ENCODE data around the gene ADAP1.
A peak's percentile ranks its signal among the peaks of the same experiment; 100 is the strongest.
"Not testable (repeated sequence)": the region's sequence is repeated elsewhere in the genome, so short reads cannot be mapped to it uniquely, and the experiment has no call there.

Gene ADAP1

DNA sequence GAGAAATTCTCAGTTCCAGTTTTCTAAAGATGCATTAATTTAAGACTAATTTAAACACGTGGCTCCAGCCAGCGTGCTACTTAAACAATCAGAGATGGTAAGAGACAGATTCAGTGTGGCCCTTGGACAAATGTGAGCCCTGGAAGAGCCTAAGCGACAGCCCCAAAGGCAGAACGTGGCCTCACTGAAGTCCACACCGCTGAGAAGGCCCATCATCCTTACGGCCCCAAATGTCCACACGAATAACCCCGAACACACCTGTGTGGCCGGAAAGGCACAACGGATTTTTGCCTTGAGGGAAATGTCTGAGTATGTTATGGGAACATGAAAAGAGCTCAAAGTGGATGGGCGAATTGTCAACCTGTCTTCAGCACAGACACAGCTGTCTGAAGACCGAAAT lies 17.6 kb upstream of the ADAP1 start:
- H3K9me3 Mint-ChIP-seq (ENCODE audit: low read depth) = no peaks in the 10 kb centered on the region
- H3K27ac Mint-ChIP-seq = peak overlapping the region; percentile 73
- H3K27me3 Mint-ChIP-seq = no peaks in the 10 kb centered on the region
- peak overlapping the region; percentile 32 for H3K4me3 Mint-ChIP-seq
- H3K36me3 Mint-ChIP-seq = no peaks in the 10 kb centered on the region
- H3K4me1 Mint-ChIP-seq (ENCODE audit: low read depth) = peaks cover 28% of the 10 kb centered on the region

DNA sequence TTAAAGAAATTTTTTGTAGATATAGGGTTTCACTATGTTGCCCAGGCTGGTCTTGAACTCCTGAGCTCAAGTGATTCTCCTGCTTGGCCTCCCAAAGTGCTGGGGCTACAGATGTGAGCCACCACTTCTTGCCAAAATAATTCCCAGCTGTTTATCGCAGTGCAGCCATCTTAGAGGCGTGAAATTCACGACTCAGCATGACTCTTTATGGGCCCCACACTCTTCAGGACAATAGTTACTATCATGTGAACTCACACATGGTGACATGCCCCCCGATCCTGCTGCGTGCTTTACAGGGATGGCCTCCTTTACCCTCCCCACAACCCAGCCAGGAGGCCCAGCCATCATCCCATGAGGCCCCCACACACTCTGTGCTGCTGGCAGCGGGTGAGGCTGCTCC lies 16.3 kb upstream of the ADAP1 start:
- no peaks in the 10 kb centered on the region for H3K36me3 Mint-ChIP-seq
- no peaks in the 10 kb centered on the region for H3K27me3 Mint-ChIP-seq
- peak overlapping the region; percentile 54 for H3K27ac Mint-ChIP-seq
- H3K4me3 Mint-ChIP-seq = no peak overlapping the region
- H3K4me1 Mint-ChIP-seq (ENCODE audit: low read depth) = peaks cover 30% of the 10 kb centered on the region
- H3K9me3 Mint-ChIP-seq (ENCODE audit: low read depth) = no peaks in the 10 kb centered on the region

DNA sequence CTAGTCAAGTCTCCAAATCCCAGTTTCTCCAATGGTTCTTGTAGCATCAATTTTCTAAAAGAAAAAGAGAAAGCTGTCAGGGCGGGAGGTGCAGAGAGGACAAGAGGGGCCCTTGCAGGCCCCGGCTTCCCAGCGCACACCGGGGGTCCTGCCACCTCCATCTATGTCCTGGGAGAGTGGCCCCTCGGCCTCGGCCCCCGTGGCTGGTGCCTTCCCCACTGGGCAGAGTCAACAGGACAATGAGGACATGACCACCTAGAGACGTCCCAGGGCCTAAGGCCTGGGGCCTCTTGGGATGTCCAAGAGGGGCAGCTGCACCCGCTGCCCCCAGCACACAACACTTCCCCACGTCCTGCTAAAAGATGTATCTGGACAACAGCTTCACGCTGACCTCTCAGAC lies 14.9 kb upstream of the ADAP1 start:
- H3K27ac Mint-ChIP-seq = no peak overlapping the region
- no peaks in the 10 kb centered on the region for H3K36me3 Mint-ChIP-seq
- H3K9me3 Mint-ChIP-seq (ENCODE audit: low read depth) = no peaks in the 10 kb centered on the region
- no peaks in the 10 kb centered on the region for H3K27me3 Mint-ChIP-seq
- peaks cover 38% of the 10 kb centered on the region for H3K4me1 Mint-ChIP-seq (ENCODE audit: low read depth)
- no peak overlapping the region for H3K4me3 Mint-ChIP-seq

DNA sequence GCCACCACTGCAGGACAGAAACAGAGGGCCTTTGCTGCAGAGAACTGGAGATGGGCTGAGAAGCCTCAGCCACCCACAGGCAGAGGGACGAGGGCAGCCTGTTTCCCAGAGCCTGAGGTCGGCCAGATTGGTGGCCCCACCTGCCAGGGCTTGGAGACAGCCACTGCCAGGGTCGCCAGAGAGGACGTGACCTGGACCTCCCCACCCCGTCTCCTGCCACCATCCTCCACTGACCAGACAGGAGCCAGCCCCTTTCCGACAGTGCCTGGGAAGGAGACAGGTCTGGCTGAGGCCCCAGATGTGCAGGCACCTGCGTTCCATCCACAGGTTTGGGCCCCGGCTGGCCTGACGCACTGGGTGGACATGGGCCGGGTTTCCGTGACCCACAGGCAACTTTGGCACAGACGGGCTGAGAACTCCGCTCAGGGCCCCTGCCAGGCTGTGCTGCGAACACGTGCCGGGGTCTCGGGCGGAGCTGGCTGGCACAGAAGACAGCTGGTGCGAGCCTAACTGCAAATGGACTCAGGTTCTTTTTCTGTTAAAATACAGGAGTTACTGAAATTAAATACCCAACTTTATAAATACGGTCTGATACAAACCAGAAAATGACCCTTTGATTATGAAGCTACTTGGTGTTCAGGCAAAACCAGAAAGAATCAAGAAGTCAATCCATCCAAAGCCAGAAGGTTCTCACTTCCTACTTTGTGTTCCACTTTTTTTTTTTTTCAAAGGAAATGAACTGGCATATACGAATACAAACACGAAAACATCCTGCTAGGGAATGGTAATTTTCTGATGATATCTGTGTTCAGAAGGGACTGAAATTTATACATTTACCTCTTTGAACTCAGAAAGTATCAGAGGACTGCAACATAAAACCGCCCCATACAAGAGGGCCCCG lies 14.0 kb upstream of the ADAP1 start:
- H3K4me1 Mint-ChIP-seq (ENCODE audit: low read depth) = peaks cover 40% of the 10 kb centered on the region
- H3K27me3 Mint-ChIP-seq = no peaks in the 10 kb centered on the region
- H3K9me3 Mint-ChIP-seq (ENCODE audit: low read depth) = no peaks in the 10 kb centered on the region
- H3K36me3 Mint-ChIP-seq = no peaks in the 10 kb centered on the region
- no peak overlapping the region for H3K4me3 Mint-ChIP-seq
- no peak overlapping the region for H3K27ac Mint-ChIP-seq

DNA sequence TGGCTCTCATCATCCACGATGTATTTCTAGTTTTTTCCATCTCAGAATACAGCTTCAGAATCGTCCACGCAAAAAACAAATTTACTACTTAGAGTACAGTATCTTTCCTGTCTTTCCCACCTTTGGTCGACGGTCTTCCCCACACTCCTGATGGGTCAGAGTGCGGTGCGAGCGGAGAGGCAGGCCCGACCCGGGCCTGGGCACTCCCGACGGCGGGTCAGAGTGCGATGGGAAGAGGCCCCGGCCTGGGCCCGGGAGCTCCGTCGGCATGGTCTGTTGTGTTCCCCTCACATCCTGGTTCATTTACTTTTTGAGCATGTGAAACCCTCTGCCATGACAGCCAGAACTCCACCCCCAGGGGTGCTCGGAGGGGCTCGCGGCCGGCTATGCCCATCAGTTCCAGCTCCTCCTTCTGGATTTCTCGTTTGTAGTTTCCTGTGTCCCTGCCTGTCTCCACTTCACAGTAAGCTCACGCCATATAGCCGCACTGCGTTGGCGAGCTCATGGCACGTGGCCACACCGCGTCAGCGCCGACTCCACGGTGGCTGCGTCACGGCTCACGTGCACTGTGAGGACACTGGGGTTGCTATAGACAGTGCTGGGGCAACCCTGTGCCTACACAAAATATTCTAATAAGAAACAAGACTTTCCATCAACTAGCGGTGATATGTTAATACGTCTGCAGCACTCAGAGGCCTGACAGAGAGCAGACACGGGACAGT lies 13.0 kb upstream of the ADAP1 start:
- H3K4me3 Mint-ChIP-seq = no peak overlapping the region
- peak overlapping the region; percentile 22 for H3K27ac Mint-ChIP-seq
- H3K9me3 Mint-ChIP-seq (ENCODE audit: low read depth) = no peaks in the 10 kb centered on the region
- peaks cover 32% of the 10 kb centered on the region for H3K4me1 Mint-ChIP-seq (ENCODE audit: low read depth)
- H3K36me3 Mint-ChIP-seq = no peaks in the 10 kb centered on the region
- no peaks in the 10 kb centered on the region for H3K27me3 Mint-ChIP-seq

DNA sequence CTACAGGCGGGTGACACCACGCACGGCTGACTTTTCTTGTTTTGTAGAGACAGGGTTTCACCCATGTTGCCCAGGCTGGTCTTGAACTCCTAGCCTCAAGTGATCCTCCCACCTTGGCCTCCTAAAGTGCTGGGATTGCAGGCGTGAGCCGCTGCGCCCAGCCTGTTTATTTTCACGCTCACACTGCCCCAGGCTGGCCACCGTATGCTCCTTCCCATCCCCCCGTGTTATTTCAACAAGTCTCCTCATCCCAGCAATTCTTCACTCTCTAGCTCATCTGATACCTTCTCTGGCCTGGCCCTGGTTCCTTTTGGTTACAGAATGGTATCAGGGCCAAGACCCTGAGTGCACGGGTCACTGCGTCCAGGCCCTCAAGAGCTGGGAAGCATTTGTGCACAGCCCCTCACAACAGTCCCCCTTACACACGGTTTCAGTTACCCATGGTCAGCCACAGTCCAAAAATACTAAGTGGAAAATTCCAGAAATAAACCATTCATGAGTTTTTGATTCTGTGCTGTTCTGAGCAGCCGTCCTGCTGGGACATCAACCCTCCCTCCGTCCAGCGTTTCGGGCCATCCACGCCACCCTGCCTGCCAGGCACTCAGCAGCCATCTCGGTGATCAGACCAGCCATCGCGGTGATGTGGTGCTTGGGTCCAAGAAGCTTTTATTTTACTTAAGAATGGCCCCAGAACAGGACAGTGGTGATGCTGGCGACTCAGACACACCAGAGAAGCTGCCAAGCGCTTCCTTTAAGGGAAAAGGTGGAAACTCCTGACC lies 12.0 kb upstream of the ADAP1 start:
- Mint-ChIP-seq H3K27me3 (no peaks in the 10 kb centered on the region), H3K36me3 (no peaks in the 10 kb centered on the region), H3K9me3 (ENCODE audit: low read depth) (no peaks in the 10 kb centered on the region), H3K27ac (peak overlapping the region; percentile 76), H3K4me1 (ENCODE audit: low read depth) (peaks cover 24% of the 10 kb centered on the region), H3K4me3 (no peak overlapping the region)

DNA sequence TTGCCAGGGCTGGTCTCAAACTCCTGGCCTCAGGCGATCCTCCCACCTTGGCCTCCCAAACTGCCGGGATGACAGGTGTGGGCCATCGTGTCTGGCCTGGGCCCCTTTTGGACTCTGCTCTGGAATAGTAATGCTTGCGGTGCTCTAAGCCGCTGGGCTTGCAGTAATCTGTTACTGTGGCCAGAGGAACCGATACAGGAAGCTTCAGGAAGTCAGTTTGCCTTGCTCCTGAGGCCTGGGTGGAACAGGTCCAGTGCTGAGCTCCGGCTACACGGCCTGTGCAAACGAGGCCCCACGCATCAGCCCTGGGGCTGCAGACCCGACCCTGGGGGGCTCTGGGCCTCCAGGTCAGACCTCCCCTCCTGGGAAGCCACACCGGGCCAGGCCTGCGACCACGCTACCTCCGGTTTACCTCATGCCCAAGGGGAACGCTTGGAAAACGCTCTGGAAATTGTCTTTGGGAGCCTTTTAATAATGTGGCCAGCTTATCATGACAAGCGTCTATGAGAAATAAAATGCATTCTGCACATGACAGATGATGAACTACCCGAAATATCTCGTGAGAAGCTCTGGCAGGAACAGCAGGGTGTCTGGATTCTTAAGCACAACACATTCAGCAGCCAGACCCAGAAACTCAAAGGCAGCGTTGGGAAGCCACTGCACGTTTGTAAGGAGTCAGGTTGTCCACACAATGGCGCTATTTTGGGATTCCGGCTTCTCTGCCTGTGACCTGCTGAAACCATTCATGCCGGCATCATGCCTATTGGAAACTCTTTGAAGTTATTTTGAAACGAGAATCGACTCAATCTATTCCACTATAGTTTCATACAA lies 10.1 kb upstream of the ADAP1 start:
- Mint-ChIP-seq H3K4me3 (no peak overlapping the region), H3K4me1 (ENCODE audit: low read depth) (peaks cover 18% of the 10 kb centered on the region), H3K27me3 (no peaks in the 10 kb centered on the region), H3K36me3 (no peaks in the 10 kb centered on the region), H3K9me3 (ENCODE audit: low read depth) (no peaks in the 10 kb centered on the region), H3K27ac (no peak overlapping the region)

DNA sequence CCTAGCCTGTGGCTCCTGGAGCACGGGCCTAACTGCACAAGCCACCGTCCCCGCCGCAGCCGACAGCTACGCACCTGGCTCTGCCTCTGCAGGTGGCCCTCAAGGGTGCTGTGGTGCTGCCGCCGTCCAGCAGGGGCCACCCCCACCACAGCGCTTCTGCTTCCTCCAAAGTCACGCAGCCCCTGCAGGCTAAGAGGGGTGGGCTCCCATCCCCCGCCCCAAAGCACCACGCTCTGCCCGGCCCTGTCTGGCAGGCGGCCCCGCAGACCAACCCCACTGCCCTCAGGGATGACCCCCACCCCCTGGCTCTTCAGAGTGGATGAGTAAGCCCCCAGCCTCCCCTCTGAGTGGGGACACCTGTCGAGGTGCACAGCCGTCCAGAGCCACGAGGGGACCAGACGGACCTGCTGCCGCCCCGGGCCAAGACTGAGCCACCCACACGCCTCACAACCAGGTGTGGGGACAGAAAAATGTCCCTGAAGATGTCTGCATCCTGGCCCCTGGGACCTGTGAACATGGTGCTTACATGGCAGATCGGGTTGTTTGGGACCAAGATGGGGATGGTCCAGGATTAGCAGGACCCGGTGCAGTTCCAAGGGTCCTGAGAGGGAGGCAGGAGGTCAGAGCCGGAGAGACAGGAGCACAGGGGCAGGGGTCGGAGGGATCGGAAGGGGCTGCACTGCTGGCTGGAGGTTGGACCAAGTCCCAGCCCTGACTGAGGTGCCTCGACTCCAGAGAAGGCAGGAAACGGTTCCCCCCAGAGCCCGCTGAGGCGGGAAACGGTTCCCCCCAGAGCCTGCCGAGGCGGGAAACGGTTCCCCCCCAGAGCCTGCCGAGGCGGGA lies 9.0 kb upstream of the ADAP1 start:
- Mint-ChIP-seq H3K4me3 (peak overlapping the region; percentile 60), H3K27ac (peak overlapping the region; percentile 64)

DNA sequence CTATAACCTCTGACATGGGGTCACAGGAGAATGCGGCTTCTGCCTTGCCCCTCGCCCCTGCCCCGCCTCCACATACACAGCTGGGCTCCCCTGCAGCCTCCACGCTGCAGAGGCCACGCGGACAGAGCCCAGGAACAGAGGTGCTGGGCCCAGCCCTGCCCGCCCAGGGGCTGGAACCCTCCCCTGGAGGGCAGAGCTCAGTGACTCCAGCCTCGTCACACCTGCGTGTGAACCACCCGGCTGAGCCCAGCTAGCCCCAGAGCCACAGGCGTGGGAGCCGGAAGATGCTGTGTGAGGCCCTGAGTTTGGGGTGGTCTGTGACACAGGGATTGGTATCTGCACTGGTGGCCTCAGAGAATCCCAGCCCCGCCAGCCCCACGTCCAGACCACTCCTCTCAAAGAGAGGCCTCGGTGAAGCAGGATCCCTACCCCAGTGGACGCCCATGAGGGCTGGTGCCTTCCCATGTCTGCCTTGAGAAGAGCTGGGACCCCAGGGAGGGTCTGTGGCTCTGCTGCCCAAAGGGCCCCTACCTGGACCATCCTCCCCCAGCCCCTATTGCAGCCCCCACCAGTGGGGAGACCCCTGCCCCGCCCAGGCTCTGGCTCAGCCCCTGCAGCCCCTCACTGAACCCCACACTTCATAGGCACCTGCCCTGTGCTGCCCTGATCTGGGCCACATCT lies 8.1 kb upstream of the ADAP1 start:
- H3K27ac Mint-ChIP-seq = no peak overlapping the region
- H3K4me3 Mint-ChIP-seq = no peak overlapping the region
- H3K4me1 Mint-ChIP-seq (ENCODE audit: low read depth) = peaks cover 18% of the 10 kb centered on the region
- H3K27me3 Mint-ChIP-seq = no peaks in the 10 kb centered on the region
- no peaks in the 10 kb centered on the region for H3K9me3 Mint-ChIP-seq (ENCODE audit: low read depth)
- no peaks in the 10 kb centered on the region for H3K36me3 Mint-ChIP-seq

More for the DNA sequence above, 9.0 kb upstream of the ADAP1 start:
- Mint-ChIP-seq H3K4me1 (ENCODE audit: low read depth) (peaks cover 18% of the 10 kb centered on the region), H3K9me3 (ENCODE audit: low read depth) (no peaks in the 10 kb centered on the region), H3K36me3 (no peaks in the 10 kb centered on the region), H3K27me3 (no peaks in the 10 kb centered on the region)

DNA sequence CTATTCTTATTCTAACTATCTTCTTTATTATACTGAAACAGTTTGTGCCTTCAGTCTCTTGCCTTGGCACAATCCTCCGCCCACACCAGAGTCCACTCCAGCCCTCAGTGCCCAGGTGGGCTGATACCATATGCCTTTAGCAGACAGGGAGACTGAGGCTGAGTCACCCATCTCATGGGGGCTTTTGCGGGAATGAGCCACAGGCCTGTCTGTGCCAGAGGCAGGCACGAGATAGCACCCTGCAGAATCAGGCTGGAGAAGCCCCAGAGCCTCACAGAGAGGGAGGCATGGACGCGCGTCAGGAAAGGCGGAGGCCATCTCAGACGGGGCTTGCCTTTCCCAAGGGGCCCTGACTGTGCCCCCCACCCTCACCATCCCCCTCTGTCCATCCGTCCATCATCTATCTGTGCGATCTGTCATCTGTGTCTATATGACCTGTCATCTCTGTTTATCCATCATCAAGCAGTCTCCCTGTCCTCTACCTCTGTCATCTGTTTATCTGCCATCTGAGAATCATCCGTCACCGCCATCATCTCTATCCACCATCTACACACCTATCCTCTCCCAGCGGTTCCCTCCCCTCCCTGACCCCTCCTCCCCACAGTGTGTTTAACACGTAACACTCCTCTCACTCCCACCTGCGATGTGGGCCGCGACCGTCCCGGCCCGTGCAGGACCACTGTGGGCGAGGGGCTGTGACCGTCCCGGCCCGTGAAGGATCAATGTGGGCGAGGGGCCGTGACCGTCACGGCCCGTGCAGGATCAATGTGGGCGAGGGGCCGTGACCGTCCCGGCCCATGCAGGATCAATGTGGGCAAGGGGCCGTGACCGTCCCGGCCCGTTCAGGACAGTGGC lies 7.3 kb upstream of the ADAP1 start:
- Mint-ChIP-seq H3K36me3 (no peaks in the 10 kb centered on the region), H3K4me1 (ENCODE audit: low read depth) (peaks cover 18% of the 10 kb centered on the region), H3K4me3 (no peak overlapping the region), H3K9me3 (ENCODE audit: low read depth) (no peaks in the 10 kb centered on the region), H3K27me3 (no peaks in the 10 kb centered on the region), H3K27ac (no peak overlapping the region)

DNA sequence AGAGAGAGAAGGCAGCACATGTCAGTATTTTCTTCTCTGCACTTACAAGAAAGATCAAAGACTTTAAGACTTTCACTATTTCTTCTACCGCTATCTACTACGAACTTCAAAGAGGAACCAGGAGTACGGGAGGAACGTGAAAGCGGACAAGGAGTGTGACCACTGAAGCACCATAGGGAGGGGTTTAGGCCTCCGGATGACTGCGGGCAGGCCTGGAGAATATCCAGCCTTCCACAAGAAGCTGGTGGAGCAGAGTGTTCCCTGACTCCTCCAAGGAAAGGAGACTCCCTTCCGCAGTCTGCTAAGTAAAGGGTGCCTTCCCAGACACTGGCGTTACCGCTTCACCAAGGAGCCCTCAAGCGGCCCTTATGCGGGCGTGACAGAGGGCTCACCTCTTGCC lies 6.5 kb upstream of the ADAP1 start:
- not testable (repeated sequence) for H3K36me3 Mint-ChIP-seq; H3K27me3 Mint-ChIP-seq; H3K4me3 Mint-ChIP-seq; H3K27ac Mint-ChIP-seq; H3K9me3 Mint-ChIP-seq (ENCODE audit: low read depth)
- H3K4me1 Mint-ChIP-seq (ENCODE audit: low read depth) = peaks cover 16% of the 10 kb centered on the region

DNA sequence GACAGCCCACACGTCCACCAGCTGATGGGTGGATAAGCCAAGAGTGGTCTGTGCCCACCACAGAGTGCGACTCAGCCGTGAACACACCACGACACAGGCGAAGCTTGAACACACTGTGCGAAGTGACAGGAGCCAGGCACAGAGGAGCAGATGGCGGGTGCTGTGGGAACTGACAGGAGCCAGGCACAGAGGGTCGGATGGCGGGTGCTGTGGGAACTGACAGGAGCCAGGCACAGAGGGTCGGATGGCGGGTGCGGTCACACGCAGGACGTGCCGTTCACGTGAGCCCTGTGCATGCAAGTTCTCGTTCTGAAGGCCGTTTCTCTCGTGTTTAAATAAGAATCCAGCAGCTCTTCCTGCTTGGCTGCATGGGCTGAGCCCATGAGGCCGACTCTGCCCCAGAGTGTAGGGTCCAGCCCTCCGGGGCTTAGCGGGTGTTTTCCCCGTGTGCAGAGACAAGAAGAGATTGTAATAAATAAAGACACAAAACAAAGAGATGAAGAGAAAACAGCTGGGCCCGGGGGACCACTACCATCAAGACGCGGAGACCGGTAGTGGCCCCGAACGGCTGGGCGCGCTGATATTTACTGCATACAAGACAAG lies 5.9 kb upstream of the ADAP1 start:
- Mint-ChIP-seq H3K27me3 (no peaks in the 10 kb centered on the region), H3K4me1 (ENCODE audit: low read depth) (peaks cover 16% of the 10 kb centered on the region), H3K4me3 (no peak overlapping the region), H3K36me3 (no peaks in the 10 kb centered on the region), H3K9me3 (ENCODE audit: low read depth) (no peaks in the 10 kb centered on the region), H3K27ac (no peak overlapping the region)
